ENCODE results near the gene AKNA. TPM values are rescaled to one million over a fixed set of nuclear protein-coding genes. Genes with fewer than 3 reads are reported as not detected.

Gene AKNA
- total RNA-seq, 1 donor from 2014 or later = 5.7 TPM

GRCh38 chr9:114317665-114318357 lies 70.0 kb downstream of the AKNA start:
- ATAC-seq = no peak

GRCh38 chr9:114316605-114317230 lies 71.1 kb downstream of the AKNA start:
- ATAC-seq = peak; percentile 48

- ATAC-seq = peak; percentile 44
These were observed 71.9 kb downstream of the AKNA start for GRCh38 chr9:114315723-114316363.

- ATAC-seq = peak; percentile 69
These were observed 72.7 kb downstream of the AKNA start for GRCh38 chr9:114314881-114315722.

- no peak for ATAC-seq
These were observed 73.4 kb downstream of the AKNA start for GRCh38 chr9:114314256-114314867.

GRCh38 chr9:114313186-114313585 lies 74.6 kb downstream of the AKNA start:
- ATAC-seq = no peak

- ATAC-seq = no peak
These were observed 75.3 kb downstream of the AKNA start for GRCh38 chr9:114312513-114312875.

- ATAC-seq = no peak
These were observed 75.9 kb downstream of the AKNA start for GRCh38 chr9:114311571-114312512.

- ATAC-seq = no peak
These were observed 77.0 kb downstream of the AKNA start for GRCh38 chr9:114310471-114311450.

GRCh38 chr9:114309096-114309495 lies 78.7 kb downstream of the AKNA start:
- ATAC-seq = no peak

GRCh38 chr9:114308361-114308950 lies 79.3 kb downstream of the AKNA start:
- ATAC-seq = no peak

GRCh38 chr9:114307899-114308267 lies 79.9 kb downstream of the AKNA start:
- ATAC-seq = no peak

GRCh38 chr9:114304416-114305188 lies 83.2 kb downstream of the AKNA start:
- no peak for ATAC-seq

- ATAC-seq = no peak
These were observed 83.8 kb downstream of the AKNA start for GRCh38 chr9:114303977-114304376.

- no peak for ATAC-seq
These were observed 84.2 kb downstream of the AKNA start for GRCh38 chr9:114303571-114303970.

GRCh38 chr9:114302727-114303126 lies 85.1 kb downstream of the AKNA start:
- no peak for ATAC-seq

- ATAC-seq = no peak
These were observed 85.8 kb downstream of the AKNA start for GRCh38 chr9:114301798-114302565.

All from esophagus mucosa (tissue), 1 donor.